GM23338 (cell line): Measurements from ENCODE around the gene KRTAP12-1. TPM values are rescaled to one million over a fixed set of nuclear protein-coding genes. Genes with fewer than 3 reads are reported as not detected.

Experiments
- ATAC-seq: fragments of 200-7000 bp; cut with Tn5 transposase; 3 replicates; pipeline ENCODE4 v1.9.1; 2020
- DNase-seq: peaks from one replicate; pipeline ENCODE4 v3.0.0-alpha.2; 2015; ENCODE audit warnings: low spot score
- H2AFZ ChIP-seq: fragments of 200-600 bp; sonication (generic); 2 replicates; pipeline ENCODE4 v1.8.0; 2016; ENCODE audit warnings: antibody characterized with exemption, mild to moderate bottlenecking, moderate library complexity
- H3F3A ChIP-seq: fragments of 200-600 bp; sonication (generic); replicated peaks from 2 replicates; pipeline ENCODE4 v1.8.0; 2017; ENCODE audit warnings: antibody characterized with exemption, mixed run types, low read depth
- H3K27ac ChIP-seq: fragments of 200-600 bp; sonication (generic); 2 replicates; pipeline ENCODE4 v1.6.1; 2016; ENCODE audit warnings: low read depth
- H3K27me3 ChIP-seq: fragments of 200-600 bp; sonication (generic); 2 replicates; pipeline ENCODE4 v1.8.0; 2016; ENCODE audit warnings: mild to moderate bottlenecking, mixed run types, moderate library complexity; ENCODE audit not compliant: insufficient read depth
- H3K36me3 ChIP-seq: fragments of 200-600 bp; sonication (generic); 2 replicates; pipeline ENCODE4 v1.8.0; 2016; ENCODE audit warnings: mild to moderate bottlenecking; ENCODE audit not compliant: insufficient read depth
- H3K4me1 ChIP-seq: fragments of 200-600 bp; sonication (generic); 2 replicates; pipeline ENCODE4 v1.8.0; 2016; ENCODE audit warnings: mild to moderate bottlenecking, moderate library complexity; ENCODE audit not compliant: insufficient read depth
- H3K4me2 ChIP-seq: fragments of 200-600 bp; sonication (generic); 2 replicates; pipeline ENCODE4 v1.7.1; 2017; ENCODE audit warnings: mixed run types
- H3K4me3 ChIP-seq: fragments of 200-600 bp; sonication (generic); 2 replicates; pipeline ENCODE4 v1.6.1; 2016; ENCODE audit warnings: mixed run types
- H3K79me2 ChIP-seq: fragments of 200-600 bp; sonication (generic); replicated peaks from 2 replicates; pipeline ENCODE4 v1.8.0; 2017; ENCODE audit warnings: mild to moderate bottlenecking; ENCODE audit not compliant: insufficient read depth
- H3K9me2 ChIP-seq: fragments of 200-600 bp; sonication (generic); 2 replicates; pipeline ENCODE4 v1.8.0; 2017; ENCODE audit not compliant: insufficient read depth
- H4K20me1 ChIP-seq: fragments of 200-600 bp; sonication (generic); replicated peaks from 2 replicates; pipeline ENCODE4 v1.8.0; 2017; ENCODE audit warnings: mild to moderate bottlenecking; ENCODE audit not compliant: insufficient read depth
- H3K27ac Mint-ChIP-seq: 2 replicates; pipeline ENCODE4 v1.8.0; 2020; ENCODE audit warnings: inconsistent platforms, mild to moderate bottlenecking, moderate library complexity, mixed read lengths
- H3K27me3 Mint-ChIP-seq: 3 replicates; pipeline ENCODE4 v1.8.0; 2022; ENCODE audit warnings: low read depth, mild to moderate bottlenecking, moderate library complexity, mixed read lengths, inconsistent platforms; ENCODE audit not compliant: insufficient read depth, poor library complexity
- H3K36me3 Mint-ChIP-seq: 3 replicates; pipeline ENCODE4 v1.8.0; 2021; ENCODE audit warnings: low read depth, mild to moderate bottlenecking, inconsistent platforms, moderate library complexity, mixed read lengths
- H3K4me1 Mint-ChIP-seq: 3 replicates; pipeline ENCODE4 v1.8.0; 2020; ENCODE audit warnings: mild to moderate bottlenecking, inconsistent platforms, mixed read lengths
- H3K4me3 Mint-ChIP-seq: 3 replicates; pipeline ENCODE4 v1.8.0; 2021; ENCODE audit warnings: moderate library complexity, mild to moderate bottlenecking, inconsistent platforms, mixed read lengths
- H3K9me3 Mint-ChIP-seq: 3 replicates; pipeline ENCODE4 v1.8.0; 2020; ENCODE audit warnings: moderate library complexity, mild to moderate bottlenecking, inconsistent platforms, mixed read lengths
- CREB1 ChIP-seq: fragments of 250-450 bp; sonication (Bioruptor Pico); IDR thresholded peaks from 2 replicates; pipeline ENCODE4 v1.5.0; 2020; ENCODE audit warnings: low read depth, mild to moderate bottlenecking, moderate library complexity
- CTCF ChIP-seq, 2 experiments: fragments of 200-600 bp in 1 of 2; sonication (generic) in 1 of 2; conservative IDR thresholded peaks; 2 replicates each; pipeline versions ENCODE4 v1.5.1 to v1.6.1; 2016 to 2017; ENCODE audit warnings: antibody characterized with exemption in 2 of 2, low read depth in 2 of 2, mild to moderate bottlenecking in 2 of 2, moderate library complexity in 1 of 2
- ETS1 ChIP-seq: IDR thresholded peaks from 2 replicates; pipeline ENCODE4 v1.6.1; 2016; ENCODE audit warnings: antibody characterized with exemption
- EZH2 ChIP-seq: fragments of 200-600 bp; sonication (generic); IDR thresholded peaks from one replicate; pipeline ENCODE4 v1.8.0; 2017; ENCODE audit warnings: antibody characterized with exemption, mild to moderate bottlenecking, low read depth; ENCODE audit not compliant: unreplicated experiment
- EZH2phosphoT487 ChIP-seq: fragments of 200-600 bp; sonication (generic); IDR thresholded peaks from one replicate; pipeline ENCODE4 v1.8.1; 2018; ENCODE audit warnings: antibody characterized with exemption; ENCODE audit not compliant: unreplicated experiment
- JUNB ChIP-seq: IDR thresholded peaks from one replicate; pipeline ENCODE4 v1.6.1; 2016; ENCODE audit warnings: antibody characterized with exemption; ENCODE audit not compliant: unreplicated experiment
- NANOG ChIP-seq: IDR thresholded peaks from 2 replicates; pipeline ENCODE4 v1.6.1; 2016; ENCODE audit warnings: antibody characterized with exemption, borderline replicate concordance
- POLR2AphosphoS5 ChIP-seq: IDR thresholded peaks from 2 replicates; pipeline ENCODE4 v1.6.1; 2016; ENCODE audit warnings: antibody characterized with exemption, low read depth
- REST ChIP-seq: IDR thresholded peaks from one replicate; pipeline ENCODE4 v1.6.1; 2018; ENCODE audit warnings: antibody characterized with exemption; ENCODE audit not compliant: unreplicated experiment
- STAT1 ChIP-seq: IDR thresholded peaks from one replicate; pipeline ENCODE4 v1.6.1; 2016; ENCODE audit warnings: antibody characterized with exemption; ENCODE audit not compliant: unreplicated experiment
- ZNF114 ChIP-seq: fragments of 250-450 bp; sonication (Bioruptor Pico); IDR thresholded peaks from 2 replicates; pipeline ENCODE4 v1.5.0; 2020; ENCODE audit warnings: mild to moderate bottlenecking, moderate library complexity
- ZNF331 ChIP-seq: fragments of 250-450 bp; sonication (Bioruptor Pico); IDR thresholded peaks from 2 replicates; pipeline ENCODE4 v1.5.0; 2020; ENCODE audit warnings: low read depth, mild to moderate bottlenecking, moderate library complexity
- ZNF462 ChIP-seq: fragments of 250-450 bp; sonication (Bioruptor Pico); IDR thresholded peaks from 2 replicates; pipeline ENCODE4 v1.5.0; 2020; ENCODE audit warnings: mild to moderate bottlenecking, moderate library complexity
- polyA plus RNA-seq: library from polyadenylated mRNA; unstranded; fragments of >200 nt; fragmentation: Nextera tagmentation; extraction: Ambion mirVana; gene quantifications from 2 replicates; pipeline ENCODE4 v1.2.1, GENCODE V29; 2016
- total RNA-seq: library from RNA; depleted of rRNA; stranded (reverse); fragments of >200 nt; shearing (Covaris generic); gene quantifications from 2 replicates; pipeline ENCODE4 v1.2.3, GENCODE V29; 2014

The KRTAP12-1 gene
- total and polyA plus RNA-seq, 2 experiments from 2014 or later: not detected

- H3K4me1 Mint-ChIP-seq: peaks cover 3% of the 10 kb centered on the region; the same call in 2 of the 3 replicates
- H3K36me3 ChIP-seq: no peaks in the 10 kb centered on the region
- DNase-seq (no peak), ATAC-seq (no peak)
- H3K9me2 ChIP-seq: no peaks in the 10 kb centered on the region
- H3K4me3 ChIP-seq: no peak overlapping the region
- H3F3A ChIP-seq: no peaks in the 10 kb centered on the region
- no peak overlapping the region for H3K4me2 ChIP-seq
- no peak for TF ChIP-seq JUNB
- no peak for TF ChIP-seq CREB1 (CRISPR knock-in tag)
- TF ChIP-seq ZNF331 (CRISPR knock-in tag): no peak
- TF ChIP-seq POLR2AphosphoS5: no peak
- no peak for TF ChIP-seq STAT1
- no peak for TF ChIP-seq REST
- TF ChIP-seq CTCF (conservative IDR thresholded peaks at IDR 0.05; ENCODE audit: low read depth in 2 of 2): no peak
- no peak for TF ChIP-seq ZNF114 (CRISPR knock-in tag)
- TF ChIP-seq ZNF462 (CRISPR knock-in tag): no peak
- no peak for TF ChIP-seq NANOG
- TF ChIP-seq ETS1: no peak
- no peak for TF ChIP-seq EZH2
- no peak for TF ChIP-seq EZH2phosphoT487
- H3K36me3 Mint-ChIP-seq: no peaks in the 10 kb centered on the region; the same call in 2 of the 3 replicates
- no peaks in the 10 kb centered on the region for H3K79me2 ChIP-seq
- H3K4me3 Mint-ChIP-seq: no peak overlapping the region
- no peaks in the 10 kb centered on the region for H3K27me3 ChIP-seq
- H3K27ac Mint-ChIP-seq: no peak overlapping the region
- H2AFZ ChIP-seq: no peak overlapping the region
- no peaks in the 10 kb centered on the region for H3K4me1 ChIP-seq
- peaks cover 20% of the 10 kb centered on the region; the same call in 2 of the 3 replicates for H3K9me3 Mint-ChIP-seq
- H3K27ac ChIP-seq: no peak overlapping the region
- H4K20me1 ChIP-seq: no peaks in the 10 kb centered on the region
- peaks cover 10% of the 10 kb centered on the region for H3K27me3 Mint-ChIP-seq
These were observed 42.7 kb downstream of the KRTAP12-1 start for GRCh38 chr21:44639331-44639655.
